Panc1 (cell line): ENCODE results near the gene RAB7A.

ENCODE experiments used
- CTCF ChIP-seq: fragments of 450-650 bp; IDR thresholded peaks from 2 replicates; pipeline ENCODE4 v1.5.1; 2017; ENCODE audit warnings: mild to moderate bottlenecking
- SIN3A ChIP-seq: IDR thresholded peaks from 2 replicates; pipeline ENCODE4 v1.6.1; 2012; ENCODE audit warnings: low read depth, mild to moderate bottlenecking, low read length, moderate library complexity, borderline replicate concordance; ENCODE audit not compliant: insufficient read depth
- TCF7L2 ChIP-seq: IDR thresholded peaks from 2 replicates; pipeline ENCODE4 v1.6.1; 2011; ENCODE audit warnings: mild to moderate bottlenecking, low read depth, low read length, inconsistent platforms

- TF ChIP-seq CTCF (no peak), SIN3A (no peak), TCF7L2 (no peak)
Observed at GRCh38 chr3:128727485-128727884, 1.5 kb downstream of the RAB7A start.
